HG03108 (cell line): ENCODE results near the gene OSBPL1A.

Experiments used
- ATAC-seq: cut with Tn5 transposase; IDR thresholded peaks from one replicate; pipeline ENCODE4 v1.9.1; 2021; ENCODE audit warnings: moderate library complexity; ENCODE audit not compliant: unreplicated experiment

The OSBPL1A gene

DNA sequence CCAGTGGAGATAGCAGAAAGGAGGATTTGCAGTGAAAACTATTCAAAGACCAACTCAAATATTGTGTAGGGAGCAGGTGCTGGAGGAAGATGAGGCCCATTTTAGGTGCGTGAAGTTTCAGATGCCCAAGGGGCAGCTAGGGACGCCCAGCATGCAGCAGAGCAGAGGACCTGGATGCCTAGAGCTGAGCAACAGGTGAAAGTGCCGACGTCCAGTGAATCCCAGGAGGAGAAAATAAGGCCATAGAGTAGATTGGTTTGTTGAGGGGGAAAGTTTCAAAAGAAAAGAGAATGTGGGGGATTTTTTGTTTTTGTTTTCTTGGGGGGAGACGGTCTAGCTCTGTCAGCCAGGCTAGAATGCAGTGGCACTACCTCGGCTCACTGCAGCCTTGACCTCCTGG lies 53.1 kb downstream of the OSBPL1A start:
- no peak for ATAC-seq

DNA sequence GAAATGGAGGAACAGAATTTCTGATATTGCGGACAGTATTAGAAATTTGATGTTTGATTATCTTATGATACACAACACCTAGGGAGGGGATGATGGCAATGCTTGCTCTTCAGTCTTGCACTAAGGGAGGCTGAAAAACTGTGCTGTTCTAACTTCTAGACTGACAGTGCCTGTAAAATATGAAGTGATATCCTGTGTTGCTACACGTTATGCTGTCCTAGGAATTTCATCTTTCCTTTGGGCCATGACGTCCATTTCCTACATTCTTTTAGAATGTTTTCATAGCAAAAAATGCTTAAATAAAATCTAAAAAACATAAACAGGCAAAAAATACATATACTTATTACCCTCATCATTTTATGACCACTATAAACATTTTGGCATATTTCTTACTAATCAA lies 55.3 kb downstream of the OSBPL1A start:
- no peak for ATAC-seq

DNA sequence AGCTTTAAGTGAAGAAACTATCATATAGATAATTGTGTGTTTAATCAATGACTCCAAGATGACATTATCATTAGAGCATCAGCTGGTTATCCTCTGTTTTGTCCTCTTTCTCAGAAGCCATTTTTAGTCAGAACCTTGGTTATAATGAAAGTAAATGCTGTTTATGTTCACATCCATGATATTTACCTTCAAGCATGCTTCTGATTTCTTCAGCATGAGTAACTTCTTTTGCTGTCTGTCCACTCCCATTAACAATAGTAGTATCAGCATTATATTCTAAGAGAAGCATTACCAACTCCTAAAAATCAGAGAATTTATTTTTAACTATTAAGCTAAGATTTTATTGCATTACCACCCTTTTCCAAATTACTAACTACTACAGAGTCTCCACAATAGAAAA lies 56.3 kb downstream of the OSBPL1A start:
- no peak for ATAC-seq

DNA sequence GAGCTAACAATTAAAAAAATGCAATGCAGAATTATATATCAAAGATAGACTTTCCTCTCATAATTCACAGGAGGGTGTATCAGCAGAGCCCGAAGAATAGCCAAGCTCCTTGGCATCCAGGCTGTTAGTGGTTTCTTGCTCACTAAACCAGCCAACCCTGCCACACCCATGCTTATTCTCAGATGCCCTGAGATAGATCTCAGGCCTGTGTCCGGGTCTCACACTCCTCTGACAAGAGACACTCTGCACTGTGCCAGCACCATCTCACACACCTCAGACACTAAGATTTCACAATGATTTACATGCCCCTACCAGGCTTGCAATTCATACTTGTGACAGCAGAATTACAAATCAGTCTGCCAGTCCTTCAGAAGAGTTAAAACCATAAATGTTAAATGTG lies 64.5 kb downstream of the OSBPL1A start:
- ATAC-seq: no peak

DNA sequence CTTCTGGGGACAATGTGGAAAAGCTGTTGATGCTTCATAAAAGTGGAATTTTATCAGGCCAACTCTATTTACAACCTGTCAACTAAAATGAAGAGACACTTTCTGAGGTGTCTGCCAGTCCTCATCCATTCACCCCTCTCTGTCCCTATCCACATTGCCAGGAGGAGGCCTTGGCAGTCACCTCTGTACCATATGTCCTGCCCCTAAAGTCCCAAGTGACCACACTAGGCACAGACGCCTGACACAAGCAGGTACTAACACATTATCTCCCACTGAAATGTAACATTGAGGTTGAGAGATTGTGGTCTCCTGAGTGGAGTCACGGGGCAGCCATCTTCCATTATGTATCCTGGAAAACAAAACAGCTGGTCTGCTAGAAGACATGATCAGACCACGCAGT lies 71.4 kb downstream of the OSBPL1A start:
- ATAC-seq: no peak

DNA sequence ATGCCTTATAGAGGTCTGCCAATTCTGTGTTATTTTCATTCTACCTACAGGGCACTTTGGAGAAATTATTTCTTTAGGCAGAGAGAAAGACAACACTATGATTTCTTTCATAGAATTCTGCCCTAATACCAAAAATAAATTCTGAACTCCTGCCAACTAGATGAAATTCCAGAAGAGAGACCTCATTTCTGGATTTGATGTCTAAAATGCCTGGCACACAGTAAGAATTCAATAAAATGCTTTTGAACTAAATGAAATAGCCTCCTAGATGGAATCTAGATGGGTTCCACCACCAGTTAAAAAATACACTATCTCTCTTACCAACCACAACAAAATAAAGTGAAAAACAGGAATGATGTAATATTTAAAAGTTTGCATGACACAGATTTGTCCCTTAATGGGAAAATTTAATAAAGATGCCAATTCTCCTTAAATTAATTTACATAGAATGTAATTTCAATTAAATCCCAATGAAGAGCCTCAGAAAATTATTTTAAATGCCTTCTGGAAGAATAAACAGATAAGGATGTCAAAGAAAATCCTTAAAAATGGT lies 75.0 kb downstream of the OSBPL1A start:
- ATAC-seq: no peak

DNA sequence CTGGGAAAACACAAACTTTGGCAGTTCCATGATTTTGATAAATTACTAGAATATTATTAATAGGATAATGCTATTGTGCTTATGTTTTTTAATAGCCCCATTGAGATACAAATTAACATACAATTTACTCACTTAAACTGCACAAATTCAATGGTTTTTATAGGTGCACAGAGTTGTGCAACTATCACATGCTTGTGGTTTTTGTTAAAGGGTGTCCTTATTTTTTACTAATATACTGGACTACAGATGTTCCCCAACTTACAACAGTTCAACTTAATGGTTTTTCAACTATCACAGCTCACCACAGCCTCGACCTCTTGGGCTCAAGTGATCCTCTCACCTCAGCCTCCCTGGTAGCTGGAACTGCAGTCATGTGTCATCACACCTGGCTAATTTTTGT lies 76.6 kb downstream of the OSBPL1A start:
- ATAC-seq: no peak

DNA sequence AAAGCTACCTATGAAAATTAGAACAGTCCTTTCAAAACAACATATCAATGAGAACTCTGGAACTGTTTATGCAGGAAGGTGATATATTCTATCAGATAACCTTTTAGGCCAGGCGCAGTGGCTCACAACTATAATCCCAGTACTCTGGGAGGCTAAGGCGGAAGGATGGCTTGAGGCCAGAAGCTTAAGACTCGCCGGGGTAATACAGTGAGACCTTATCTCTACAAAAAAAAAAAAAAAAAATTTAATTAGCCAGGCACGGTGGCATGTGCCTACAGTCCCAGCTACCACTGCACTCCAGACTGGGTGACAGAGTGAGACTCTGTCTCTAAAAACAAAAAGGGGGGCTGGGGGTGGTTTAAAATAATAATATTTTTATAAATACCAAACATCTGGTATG lies 77.9 kb downstream of the OSBPL1A start:
- ATAC-seq: no peak

DNA sequence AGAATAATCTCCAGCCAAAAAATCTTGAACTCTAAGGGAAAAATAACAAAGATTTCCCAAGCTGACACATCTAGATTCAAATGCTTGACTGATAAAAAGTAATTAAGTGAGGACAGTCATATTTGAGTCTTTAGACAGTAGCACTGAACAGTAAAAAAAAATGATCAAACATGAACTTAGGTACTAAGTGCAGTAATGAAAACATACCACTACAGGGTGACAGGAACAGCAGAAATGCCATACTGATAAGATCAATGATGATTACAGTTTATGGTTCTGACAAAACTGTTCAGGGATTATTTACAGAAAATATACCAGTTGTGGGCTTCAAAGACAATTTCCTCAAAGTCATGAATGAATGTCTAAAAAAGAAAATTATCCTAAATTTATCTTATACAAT lies 80.3 kb downstream of the OSBPL1A start:
- no peak for ATAC-seq

DNA sequence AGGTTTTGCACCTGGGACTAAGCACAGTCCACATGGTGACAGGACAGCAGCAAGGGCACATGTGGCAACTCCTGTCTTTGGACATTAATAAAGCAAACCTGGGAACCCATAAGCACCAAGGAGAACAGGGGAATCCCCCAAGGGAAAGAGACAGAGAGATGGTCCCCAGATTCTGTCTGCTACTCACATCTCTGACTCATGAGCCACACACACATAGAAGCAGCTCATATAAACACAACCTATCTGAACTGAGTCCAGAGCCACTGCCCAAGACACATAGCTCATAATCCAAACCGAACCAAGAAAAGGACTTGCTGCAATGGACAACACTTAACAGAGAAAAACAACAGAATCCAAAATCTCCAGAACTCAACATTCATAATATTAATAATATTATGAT lies 82.5 kb downstream of the OSBPL1A start:
- no peak for ATAC-seq

DNA sequence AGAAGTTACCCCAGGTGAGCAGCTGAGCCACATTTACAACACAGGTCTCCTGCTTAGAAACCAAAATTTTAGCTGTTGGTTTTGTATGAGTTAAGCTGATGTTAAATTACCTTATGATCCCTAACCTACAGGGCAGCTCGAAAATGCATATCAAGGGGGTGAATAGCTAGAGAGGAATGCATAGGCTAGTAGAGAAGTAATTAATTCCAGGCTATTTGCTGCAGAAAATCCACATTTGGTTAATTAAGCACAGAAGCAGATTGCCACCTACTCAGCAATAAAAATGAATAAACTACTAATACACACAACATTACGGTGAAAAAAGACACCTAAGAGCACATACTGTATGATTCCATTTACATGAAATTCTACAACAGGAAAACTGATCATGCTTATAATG lies 91.4 kb downstream of the OSBPL1A start:
- no peak for ATAC-seq

DNA sequence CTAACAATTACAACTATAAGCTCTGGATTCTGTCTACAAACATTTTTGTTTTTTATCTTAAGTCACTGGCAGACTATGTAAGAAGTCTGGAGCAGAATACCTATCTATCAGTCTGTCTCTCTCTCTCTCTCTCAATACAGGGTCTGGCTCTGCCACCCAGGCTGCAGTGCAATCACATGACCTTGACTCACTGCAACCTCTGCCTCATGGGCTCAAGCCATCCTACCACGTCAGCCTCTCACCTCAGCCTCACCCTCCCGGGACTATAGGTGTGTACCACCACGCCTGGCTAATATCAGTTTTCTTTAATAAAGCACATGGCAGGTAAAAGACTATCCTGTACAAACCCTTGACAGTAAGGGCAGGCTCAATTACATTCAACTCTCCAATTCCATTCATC lies 96.9 kb downstream of the OSBPL1A start:
- ATAC-seq: no peak

DNA sequence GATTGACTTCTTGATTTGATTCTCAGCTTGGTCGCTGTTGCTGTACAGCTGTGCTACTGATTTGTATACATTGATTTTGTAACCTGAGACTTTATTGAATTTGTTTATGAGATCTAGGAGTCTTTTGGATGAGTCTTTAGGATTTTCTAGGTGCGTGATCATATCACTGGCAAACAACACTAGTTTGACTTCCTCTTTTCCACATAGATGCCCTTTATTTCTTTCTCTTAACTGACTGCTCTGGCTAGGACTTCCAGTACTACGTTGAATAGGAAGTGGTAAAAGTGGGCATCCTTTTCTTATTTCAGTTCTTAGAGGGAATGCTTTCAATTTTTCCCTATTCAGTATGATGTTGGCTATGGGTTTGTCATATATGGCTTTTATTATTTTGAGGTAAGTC lies 101.3 kb downstream of the OSBPL1A start:
- no peak for ATAC-seq

DNA sequence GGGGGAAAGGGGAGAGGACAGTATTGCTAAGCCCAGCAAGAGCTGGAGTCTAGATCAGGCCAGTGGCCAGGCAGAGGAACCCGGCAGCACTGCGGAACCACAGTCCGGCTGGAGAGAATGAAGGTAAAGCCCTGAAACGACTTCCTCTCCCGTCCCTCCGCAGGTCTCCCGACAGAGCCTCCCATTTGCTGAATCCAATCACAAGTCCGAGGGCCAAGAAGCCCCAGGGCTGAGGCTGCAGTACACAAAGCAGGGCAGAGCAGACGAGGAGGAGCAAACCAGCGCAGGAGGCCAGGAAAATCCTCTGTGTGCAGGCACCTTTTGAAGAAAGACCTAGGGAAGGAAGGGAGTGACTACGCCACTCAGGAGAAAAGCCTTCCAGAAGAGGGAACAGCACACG lies 104.4 kb downstream of the OSBPL1A start:
- ATAC-seq: no peak

DNA sequence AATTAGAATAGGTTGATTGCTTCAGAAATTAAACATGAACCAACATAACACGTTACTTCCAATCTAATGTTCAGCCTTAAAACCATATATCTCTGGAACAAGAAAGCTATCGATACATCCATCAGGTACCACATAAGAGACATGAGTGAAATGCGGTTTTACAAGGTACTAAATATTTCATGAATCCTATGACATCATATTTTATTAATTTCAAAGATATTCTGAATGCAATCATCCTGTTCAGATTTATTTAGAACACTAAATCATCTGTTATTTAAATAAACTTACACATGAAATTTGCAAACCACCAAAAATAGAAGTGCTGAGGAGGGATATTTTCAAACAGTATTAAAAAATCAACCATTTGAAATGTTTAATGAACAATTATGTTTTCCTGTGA lies 119.0 kb downstream of the OSBPL1A start:
- ATAC-seq: no peak

DNA sequence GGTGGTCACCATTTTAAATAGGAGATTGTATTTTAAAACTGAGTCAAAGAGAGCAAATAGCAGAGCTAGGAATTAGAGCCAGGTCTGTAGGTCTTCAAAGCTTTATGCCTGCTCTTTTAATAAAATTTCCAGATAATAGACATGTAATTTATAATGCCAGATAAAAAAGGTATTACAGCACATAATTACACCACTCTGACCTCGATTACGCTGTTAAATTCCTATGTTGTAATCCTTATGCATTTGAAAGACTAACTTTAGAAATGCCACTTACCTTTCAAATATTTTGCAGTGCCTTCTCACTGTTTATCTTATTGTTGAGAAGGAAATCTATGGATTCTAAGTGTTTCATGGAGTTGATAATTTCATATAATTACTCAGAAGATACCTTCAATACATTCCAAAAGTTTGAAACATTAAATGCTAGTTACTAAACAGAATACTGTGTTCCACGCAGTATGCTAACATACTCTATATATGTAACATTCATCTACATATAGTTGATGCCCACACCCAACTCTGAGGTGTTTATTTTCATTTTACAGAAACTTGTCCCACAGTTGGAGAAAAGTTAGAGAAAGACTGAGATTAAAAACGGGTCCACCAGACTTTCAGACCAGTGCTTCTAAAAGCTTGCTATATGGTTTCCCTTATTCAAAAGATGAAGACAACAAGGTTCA lies 120.0 kb downstream of the OSBPL1A start:
- ATAC-seq: no peak

DNA sequence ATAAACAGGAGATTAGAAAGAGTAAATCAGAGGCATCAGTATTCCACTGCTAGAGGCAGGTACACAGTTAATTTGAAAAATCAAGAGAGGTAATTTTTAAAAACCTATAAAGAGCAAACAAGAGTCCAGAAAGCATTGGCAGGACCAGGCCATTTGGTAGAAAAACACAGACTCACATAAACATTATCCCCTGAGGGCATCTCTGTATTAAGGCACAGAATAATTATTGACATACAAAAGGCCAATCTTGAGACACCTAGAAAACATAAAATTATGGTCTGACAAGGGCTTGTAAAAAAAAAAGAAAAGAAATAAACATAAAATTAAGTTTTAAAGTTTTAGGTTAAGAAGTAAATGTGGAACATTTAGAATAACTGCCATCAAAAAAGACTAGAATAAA lies 120.6 kb downstream of the OSBPL1A start:
- ATAC-seq: no peak

DNA sequence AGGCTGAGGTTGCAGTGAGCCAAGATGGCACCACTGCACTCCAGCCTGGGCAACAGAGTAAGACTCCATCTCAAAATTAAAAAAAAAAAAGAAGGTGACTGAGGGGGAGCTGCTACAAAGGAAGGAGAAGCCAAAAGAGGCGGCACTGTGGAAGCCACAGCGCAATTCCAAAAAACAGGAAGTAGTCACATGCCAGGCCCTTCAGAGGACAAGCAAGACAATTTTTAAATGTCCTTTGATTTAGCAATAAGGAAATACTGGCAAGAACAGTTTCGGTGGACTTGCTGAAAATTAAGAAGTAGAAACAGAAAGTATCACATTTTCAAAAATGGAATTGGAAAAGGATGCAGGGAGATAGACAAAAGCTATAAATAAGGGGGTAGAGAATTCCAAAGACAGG lies 122.8 kb downstream of the OSBPL1A start:
- no peak for ATAC-seq

DNA sequence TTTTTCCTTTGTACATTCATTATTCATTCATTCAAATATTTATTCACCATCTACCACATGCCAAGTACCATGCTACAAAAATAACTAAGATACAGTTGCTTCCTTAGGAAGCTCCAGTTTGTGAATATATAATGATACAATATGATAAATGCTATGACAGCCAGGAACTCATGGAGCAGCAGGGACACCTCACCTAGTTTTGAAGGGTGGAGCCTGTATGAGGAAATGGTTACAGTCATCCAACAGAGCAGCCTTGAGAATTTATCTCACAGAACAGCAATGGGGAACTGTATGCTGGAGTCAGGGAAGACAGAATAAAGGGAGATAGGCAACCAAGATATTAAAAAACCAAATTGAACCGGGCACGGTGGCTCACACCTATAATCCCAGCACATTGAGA lies 124.0 kb downstream of the OSBPL1A start:
- no peak for ATAC-seq

DNA sequence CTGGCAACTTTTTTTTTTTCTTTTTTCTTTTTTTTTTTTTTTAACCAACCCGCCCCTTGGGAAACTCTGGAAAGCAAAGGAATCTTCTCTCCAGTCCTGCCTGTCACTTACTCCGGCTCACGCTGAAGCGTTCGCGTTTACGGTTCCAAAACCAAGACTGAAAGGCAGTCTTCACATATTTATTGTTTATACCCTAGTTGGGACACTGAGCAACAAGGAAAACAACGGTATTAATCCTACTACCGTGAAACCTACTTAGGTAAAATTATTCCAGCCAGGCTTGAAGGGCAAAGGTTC lies 125.4 kb downstream of the OSBPL1A start:
- ATAC-seq: no peak

DNA sequence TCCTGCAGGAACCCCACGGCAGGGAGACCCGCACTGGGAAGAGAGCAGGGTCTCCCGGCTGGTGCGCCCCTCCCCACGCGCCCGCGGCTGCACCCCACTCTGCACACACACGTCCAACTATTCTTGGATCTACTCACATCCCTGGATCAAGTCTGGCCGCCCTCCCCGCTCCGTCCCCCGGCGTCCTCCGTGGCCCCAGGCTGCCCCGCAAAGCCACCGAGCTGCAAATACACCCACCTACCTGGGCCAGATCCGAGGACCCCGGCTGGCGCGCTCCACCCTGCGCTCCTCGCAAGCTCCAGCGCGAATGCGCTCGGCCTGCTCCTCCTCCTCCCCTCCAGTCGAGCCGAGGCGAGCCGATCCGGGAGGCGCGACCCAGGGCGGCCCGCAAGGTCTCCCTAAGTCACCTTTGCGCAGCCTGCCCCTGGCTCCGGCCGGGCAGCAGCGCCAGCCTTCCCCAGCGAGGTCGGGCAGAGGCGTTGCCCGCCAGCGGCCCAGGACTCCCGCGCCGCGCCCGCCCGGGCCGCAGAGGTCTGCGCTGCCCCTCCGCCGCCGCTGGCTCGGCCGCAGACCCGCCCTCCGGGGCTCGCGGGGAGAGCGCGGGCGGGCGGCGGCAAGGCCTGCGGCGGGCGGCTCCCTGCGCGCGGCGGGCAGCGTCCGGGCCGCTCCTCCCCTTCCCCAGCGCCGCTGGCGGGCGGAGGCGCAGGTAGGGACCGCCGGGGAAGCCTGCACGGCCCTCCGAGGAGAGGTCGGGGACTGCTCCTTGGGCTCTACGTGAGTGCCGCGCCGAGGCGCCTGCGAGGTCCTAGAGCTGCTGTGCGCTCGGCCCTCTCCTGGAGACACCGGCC lies 126.0 kb downstream of the OSBPL1A start:
- no peak for ATAC-seq

DNA sequence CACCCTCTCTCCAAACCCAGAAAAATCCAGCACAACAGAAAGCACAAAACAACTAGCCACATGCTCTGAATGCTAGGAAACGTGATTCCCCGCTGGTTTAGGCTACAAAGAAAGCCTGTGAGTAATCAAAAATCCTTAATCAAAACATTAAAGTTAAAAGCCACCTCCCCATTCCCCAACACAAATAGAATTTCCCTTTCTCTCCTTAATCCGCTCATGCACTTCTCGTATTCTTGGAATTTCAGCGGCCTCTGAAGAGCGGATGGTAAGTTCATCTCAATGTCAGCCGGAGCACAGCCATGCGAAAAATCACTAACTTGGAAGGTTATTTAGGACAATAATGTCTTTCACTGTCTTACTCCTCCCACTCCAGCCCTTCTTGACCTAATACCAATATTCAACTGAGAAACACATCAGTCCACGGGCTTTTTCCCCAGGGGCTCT lies 126.7 kb downstream of the OSBPL1A start:
- no peak for ATAC-seq
